HEK293 (cell line): ENCODE measurements around the gene WWC1.

Experiments used
- CTCF ChIP-seq: fragments of 450-650 bp; formaldehyde crosslinking; IDR thresholded peaks from 2 replicates; pipeline ENCODE4 v1.5.1; 2016; ENCODE audit warnings: missing biosample characterization, missing genetic modification characterization
- KLF8 ChIP-seq: fragments of 450-650 bp; formaldehyde crosslinking; IDR thresholded peaks from 2 replicates; pipeline ENCODE4 v1.5.1; 2016; ENCODE audit warnings: missing biosample characterization, missing genetic modification characterization
- PATZ1 ChIP-seq: fragments of 450-650 bp; formaldehyde crosslinking; IDR thresholded peaks from 2 replicates; pipeline ENCODE4 v1.5.1; 2016; ENCODE audit warnings: missing biosample characterization, missing genetic modification characterization
- REST ChIP-seq: fragments of 450-650 bp; formaldehyde crosslinking; IDR thresholded peaks from 2 replicates; pipeline ENCODE4 v1.5.1; 2016; ENCODE audit warnings: missing biosample characterization, missing genetic modification characterization
- ZBTB44 ChIP-seq: fragments of 450-650 bp; IDR thresholded peaks from 2 replicates; pipeline ENCODE4 v1.5.1; 2018; ENCODE audit warnings: missing biosample characterization, mild to moderate bottlenecking, missing genetic modification characterization
- ZBTB49 ChIP-seq: fragments of 450-650 bp; formaldehyde crosslinking; IDR thresholded peaks from 2 replicates; pipeline ENCODE4 v1.5.1; 2016; ENCODE audit warnings: missing biosample characterization, missing genetic modification characterization, low read depth
- ZIC2 ChIP-seq: fragments of 450-650 bp; formaldehyde crosslinking; IDR thresholded peaks from 2 replicates; pipeline ENCODE4 v1.5.1; 2016; ENCODE audit warnings: missing biosample characterization, missing genetic modification characterization
- ZNF140 ChIP-seq: fragments of 450-650 bp; formaldehyde crosslinking; IDR thresholded peaks from 2 replicates; pipeline ENCODE4 v1.5.1; 2016; ENCODE audit warnings: missing biosample characterization, missing genetic modification characterization
- ZNF76 ChIP-seq: fragments of 450-650 bp; formaldehyde crosslinking; IDR thresholded peaks from 2 replicates; pipeline ENCODE4; 2016; ENCODE audit warnings: low read depth, missing biosample characterization, missing genetic modification characterization, borderline replicate concordance
- ZSCAN18 ChIP-seq: fragments of 450-650 bp; formaldehyde crosslinking; IDR thresholded peaks from 2 replicates; pipeline ENCODE4 v1.5.1; 2016; ENCODE audit warnings: missing biosample characterization, missing genetic modification characterization

- TF ChIP-seq ZBTB49 = no peak
- no peak for TF ChIP-seq KLF8
- no peak for TF ChIP-seq CTCF (tag by site-specific recombination)
- no peak for TF ChIP-seq ZSCAN18 (tag by site-specific recombination)
- TF ChIP-seq REST (tag by site-specific recombination) = no peak
- TF ChIP-seq ZNF140 (tag by site-specific recombination) = no peak
- no peak for TF ChIP-seq ZBTB44 (tag by site-specific recombination)
- no peak for TF ChIP-seq PATZ1 (tag by site-specific recombination)
- no peak for TF ChIP-seq ZNF76 (tag by site-specific recombination)
- TF ChIP-seq ZIC2 (tag by site-specific recombination) = no peak
These were observed 146.9 kb downstream of the WWC1 start for GRCh38 chr5:168438349-168438748.
